WERI-Rb-1 (cell line): ENCODE measurements around the gene C10orf120.

Source experiments
- DNase-seq: peaks from one replicate; pipeline ENCODE4 v3.0.0-alpha.2; 2020
- H3K27ac ChIP-seq: fragments of 250-450 bp; sonication (Bioruptor Pico); 2 replicates; pipeline ENCODE4 v1.5.1; 2020; ENCODE audit warnings: mild to moderate bottlenecking, moderate library complexity
- H3K27me3 ChIP-seq: fragments of 250-450 bp; sonication (Bioruptor Pico); 2 replicates; pipeline ENCODE4 v1.5.1; 2021; ENCODE audit warnings: mild to moderate bottlenecking, low read depth, moderate library complexity; ENCODE audit not compliant: insufficient read depth, severe bottlenecking
- H3K36me3 ChIP-seq: fragments of 250-450 bp; sonication (Bioruptor Pico); 2 replicates; pipeline ENCODE4 v1.5.1; 2020; ENCODE audit warnings: mild to moderate bottlenecking, moderate library complexity
- H3K4me3 ChIP-seq: 2 replicates; pipeline ENCODE4 v1.5.1; 2011; ENCODE audit warnings: low read depth, mild to moderate bottlenecking, control low read depth, low read length
- H3K9me3 ChIP-seq: fragments of 250-450 bp; sonication (Bioruptor Pico); 2 replicates; pipeline ENCODE4 v1.5.1; 2021; ENCODE audit warnings: mild to moderate bottlenecking, moderate library complexity; ENCODE audit not compliant: severe bottlenecking
- CTCF ChIP-seq: IDR thresholded peaks from 2 replicates; pipeline ENCODE4 v1.5.1; 2011; ENCODE audit warnings: low read depth, mild to moderate bottlenecking, control low read depth, inconsistent platforms, low read length

Gene C10orf120

GRCh38 chr10:122703483-122704448 lies 4.1 kb upstream of the C10orf120 start:
- no peaks in the 10 kb centered on the region for H3K36me3 ChIP-seq
- TF ChIP-seq CTCF: peak; percentile 93
- DNase-seq: peak; percentile 74
- no peak overlapping the region for H3K4me3 ChIP-seq
- no peaks in the 10 kb centered on the region for H3K9me3 ChIP-seq
- no peaks in the 10 kb centered on the region for H3K27me3 ChIP-seq
- no peak overlapping the region for H3K27ac ChIP-seq

DNA sequence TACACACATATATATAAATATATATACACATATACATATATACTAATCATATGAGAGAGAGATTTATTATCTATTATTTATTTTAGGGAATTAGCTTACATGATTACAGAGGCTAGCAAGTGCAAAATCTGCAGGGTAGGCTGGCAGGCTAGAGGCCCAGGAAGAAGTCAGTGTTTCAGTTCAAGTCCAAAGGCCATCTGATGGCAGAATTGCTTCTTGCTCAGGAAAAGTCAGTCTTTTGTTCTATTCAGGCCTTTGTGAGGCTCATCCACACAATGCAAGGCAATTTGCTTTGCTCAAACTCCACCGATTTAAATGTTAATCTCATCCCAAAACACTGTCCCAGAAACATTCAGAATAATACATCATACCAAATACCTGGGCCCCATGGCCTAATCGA lies 2.6 kb upstream of the C10orf120 start:
- no peak overlapping the region for H3K4me3 ChIP-seq
- no peak overlapping the region for H3K27ac ChIP-seq
- no peaks in the 10 kb centered on the region for H3K36me3 ChIP-seq
- no peak for DNase-seq
- no peaks in the 10 kb centered on the region for H3K27me3 ChIP-seq
- no peak for TF ChIP-seq CTCF
- H3K9me3 ChIP-seq: no peaks in the 10 kb centered on the region

DNA sequence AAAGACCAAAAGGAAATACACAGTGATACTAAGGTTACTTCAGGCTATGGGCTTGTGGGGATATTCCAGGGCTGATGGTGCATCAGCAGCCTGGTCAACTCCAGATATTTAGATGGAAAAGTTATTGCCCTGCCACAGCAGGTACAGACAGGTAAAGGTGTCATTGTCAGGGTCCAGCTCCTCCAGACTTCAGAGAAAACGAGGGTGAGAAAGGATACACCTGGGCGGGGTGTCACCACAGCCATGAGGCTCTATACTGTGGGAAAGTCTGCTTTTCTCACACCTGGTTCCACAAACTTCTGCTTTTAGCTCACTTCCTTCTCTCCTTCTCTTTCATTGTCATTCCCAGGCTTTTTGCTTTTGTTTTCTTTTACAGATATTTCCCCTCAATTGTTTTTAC lies 2.0 kb upstream of the C10orf120 start:
- no peaks in the 10 kb centered on the region for H3K27me3 ChIP-seq
- no peak for TF ChIP-seq CTCF
- DNase-seq: no peak
- no peaks in the 10 kb centered on the region for H3K9me3 ChIP-seq
- H3K27ac ChIP-seq: no peak overlapping the region
- H3K36me3 ChIP-seq: no peaks in the 10 kb centered on the region
- H3K4me3 ChIP-seq: no peak overlapping the region

- no peak for DNase-seq
- H3K27ac ChIP-seq: no peak overlapping the region
- TF ChIP-seq CTCF: no peak
- H3K36me3 ChIP-seq: no peaks in the 10 kb centered on the region
- no peaks in the 10 kb centered on the region for H3K9me3 ChIP-seq
- H3K27me3 ChIP-seq: peaks cover 16% of the 10 kb centered on the region
- no peak overlapping the region for H3K4me3 ChIP-seq
Observed at GRCh38 chr10:122696687-122697086, 3.0 kb downstream of the C10orf120 start.

GRCh38 chr10:122692744-122693143 lies 6.9 kb downstream of the C10orf120 start:
- Histone ChIP-seq H3K27ac (no peak overlapping the region), H3K36me3 (no peaks in the 10 kb centered on the region), H3K9me3 (no peaks in the 10 kb centered on the region), H3K4me3 (no peak overlapping the region), H3K27me3 (peaks cover 22% of the 10 kb centered on the region)
- DNase-seq: no peak
- no peak for TF ChIP-seq CTCF
